Ishikawa (cell line): ENCODE results near the gene FASTKD1.

ENCODE experiments used
- CEBPB ChIP-seq: IDR thresholded peaks from 2 replicates; pipeline ENCODE4 v1.6.1; 2012
- CREB1 ChIP-seq: IDR thresholded peaks from 2 replicates; pipeline ENCODE4 v1.6.1; 2012; ENCODE audit warnings: low read depth
- EGR1 ChIP-seq: IDR thresholded peaks from 2 replicates; pipeline ENCODE4 v1.6.1; 2012
- EP300 ChIP-seq: IDR thresholded peaks from 2 replicates; pipeline ENCODE4 v1.6.1; 2012; ENCODE audit warnings: borderline replicate concordance
- FOXM1 ChIP-seq: IDR thresholded peaks from 2 replicates; pipeline ENCODE4 v1.6.1; 2012; ENCODE audit warnings: low read depth, borderline replicate concordance
- NFIC ChIP-seq: IDR thresholded peaks from 2 replicates; pipeline ENCODE4 v1.6.1; 2012
- RAD21 ChIP-seq: IDR thresholded peaks from 2 replicates; pipeline ENCODE4 v1.6.1; 2012; ENCODE audit warnings: low read depth
- TAF1 ChIP-seq: IDR thresholded peaks from 2 replicates; pipeline ENCODE4 v1.6.1; 2012; ENCODE audit warnings: low read depth, mild to moderate bottlenecking
- TCF12 ChIP-seq: IDR thresholded peaks from 2 replicates; pipeline ENCODE4 v1.6.1; 2012; ENCODE audit warnings: low read depth
- TEAD4 ChIP-seq: IDR thresholded peaks from 2 replicates; pipeline ENCODE4 v1.6.1; 2012
- YY1 ChIP-seq: IDR thresholded peaks from 2 replicates; pipeline ENCODE4 v1.6.1; 2012; ENCODE audit warnings: low read depth
- ZBTB7A ChIP-seq: IDR thresholded peaks from 2 replicates; pipeline ENCODE4 v1.6.1; 2012; ENCODE audit warnings: low read depth
- TF ChIP-seq, protein P1 (sequence below): IDR thresholded peaks from 2 replicates; pipeline ENCODE4 v1.6.1; 2012
- TF ChIP-seq, protein P2 (sequence below): IDR thresholded peaks from 2 replicates; pipeline ENCODE4 v1.6.1; 2012
- TF ChIP-seq, protein P3 (sequence below): IDR thresholded peaks from 2 replicates; pipeline ENCODE4 v1.6.1; 2012; ENCODE audit warnings: low read depth, mild to moderate bottlenecking

FASTKD1 gene

DNA sequence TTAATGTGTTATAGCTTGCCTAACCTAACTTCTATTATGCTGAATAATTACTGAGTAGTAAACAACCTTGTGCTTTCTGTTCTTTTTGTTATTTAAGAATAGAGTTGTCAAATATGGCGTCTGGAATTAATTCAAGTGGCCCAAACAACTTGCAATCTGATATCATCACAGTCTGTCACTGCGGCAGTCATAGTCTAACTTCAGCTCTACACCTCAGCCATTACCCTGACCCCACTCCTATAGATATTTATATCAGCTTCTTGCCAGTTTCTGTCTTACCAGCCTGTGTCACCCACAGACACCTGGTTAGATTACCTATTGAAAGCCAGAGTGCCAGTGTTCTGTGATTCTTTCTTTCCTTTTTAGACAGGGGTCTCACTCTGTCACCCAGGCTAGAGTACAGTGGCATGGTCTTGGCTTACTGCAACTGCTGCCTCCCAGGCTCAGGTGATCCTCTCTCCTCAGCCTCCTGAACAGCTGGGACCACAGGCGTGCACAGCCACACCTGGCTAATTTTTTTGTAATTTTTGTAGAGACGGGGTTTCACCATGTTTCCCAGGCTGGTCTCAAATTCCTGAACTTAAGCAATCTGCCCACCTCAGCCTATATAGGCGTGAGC, 78.2 kb downstream of the FASTKD1 start:
- no peak for TF ChIP-seq ZBTB7A
- TF ChIP-seq, protein P1, sequence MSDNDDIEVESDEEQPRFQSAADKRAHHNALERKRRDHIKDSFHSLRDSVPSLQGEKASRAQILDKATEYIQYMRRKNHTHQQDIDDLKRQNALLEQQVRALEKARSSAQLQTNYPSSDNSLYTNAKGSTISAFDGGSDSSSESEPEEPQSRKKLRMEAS, result no peak
- TF ChIP-seq EGR1, result no peak
- TF ChIP-seq RAD21, result no peak
- TF ChIP-seq NFIC, result no peak
- TF ChIP-seq FOXM1, result no peak
- no peak for TF ChIP-seq YY1

GRCh38 chr2:169493360-169493759, 80.3 kb downstream of the FASTKD1 start:
- TF ChIP-seq YY1 (no peak), ZBTB7A (no peak), EGR1 (no peak), TAF1 (no peak), NFIC (no peak), TEAD4 (no peak), EP300 (no peak), FOXM1 (no peak), TCF12 (no peak), RAD21 (no peak), CEBPB (no peak), CREB1 (no peak)
- TF ChIP-seq, protein P2, sequence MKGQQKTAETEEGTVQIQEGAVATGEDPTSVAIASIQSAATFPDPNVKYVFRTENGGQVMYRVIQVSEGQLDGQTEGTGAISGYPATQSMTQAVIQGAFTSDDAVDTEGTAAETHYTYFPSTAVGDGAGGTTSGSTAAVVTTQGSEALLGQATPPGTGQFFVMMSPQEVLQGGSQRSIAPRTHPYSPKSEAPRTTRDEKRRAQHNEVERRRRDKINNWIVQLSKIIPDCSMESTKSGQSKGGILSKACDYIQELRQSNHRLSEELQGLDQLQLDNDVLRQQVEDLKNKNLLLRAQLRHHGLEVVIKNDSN, result no peak
- TF ChIP-seq, protein P1, result no peak
- TF ChIP-seq, protein P3, sequence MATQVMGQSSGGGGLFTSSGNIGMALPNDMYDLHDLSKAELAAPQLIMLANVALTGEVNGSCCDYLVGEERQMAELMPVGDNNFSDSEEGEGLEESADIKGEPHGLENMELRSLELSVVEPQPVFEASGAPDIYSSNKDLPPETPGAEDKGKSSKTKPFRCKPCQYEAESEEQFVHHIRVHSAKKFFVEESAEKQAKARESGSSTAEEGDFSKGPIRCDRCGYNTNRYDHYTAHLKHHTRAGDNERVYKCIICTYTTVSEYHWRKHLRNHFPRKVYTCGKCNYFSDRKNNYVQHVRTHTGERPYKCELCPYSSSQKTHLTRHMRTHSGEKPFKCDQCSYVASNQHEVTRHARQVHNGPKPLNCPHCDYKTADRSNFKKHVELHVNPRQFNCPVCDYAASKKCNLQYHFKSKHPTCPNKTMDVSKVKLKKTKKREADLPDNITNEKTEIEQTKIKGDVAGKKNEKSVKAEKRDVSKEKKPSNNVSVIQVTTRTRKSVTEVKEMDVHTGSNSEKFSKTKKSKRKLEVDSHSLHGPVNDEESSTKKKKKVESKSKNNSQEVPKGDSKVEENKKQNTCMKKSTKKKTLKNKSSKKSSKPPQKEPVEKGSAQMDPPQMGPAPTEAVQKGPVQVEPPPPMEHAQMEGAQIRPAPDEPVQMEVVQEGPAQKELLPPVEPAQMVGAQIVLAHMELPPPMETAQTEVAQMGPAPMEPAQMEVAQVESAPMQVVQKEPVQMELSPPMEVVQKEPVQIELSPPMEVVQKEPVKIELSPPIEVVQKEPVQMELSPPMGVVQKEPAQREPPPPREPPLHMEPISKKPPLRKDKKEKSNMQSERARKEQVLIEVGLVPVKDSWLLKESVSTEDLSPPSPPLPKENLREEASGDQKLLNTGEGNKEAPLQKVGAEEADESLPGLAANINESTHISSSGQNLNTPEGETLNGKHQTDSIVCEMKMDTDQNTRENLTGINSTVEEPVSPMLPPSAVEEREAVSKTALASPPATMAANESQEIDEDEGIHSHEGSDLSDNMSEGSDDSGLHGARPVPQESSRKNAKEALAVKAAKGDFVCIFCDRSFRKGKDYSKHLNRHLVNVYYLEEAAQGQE, result no peak

- TF ChIP-seq EGR1, result no peak
- TF ChIP-seq, protein P3, result no peak
These were observed 82.3 kb downstream of the FASTKD1 start for GRCh38 chr2:169491378-169491777.

- TF ChIP-seq, protein P3, result no peak
These were observed 82.8 kb downstream of the FASTKD1 start for GRCh38 chr2:169490834-169491233.

- TF ChIP-seq, protein P1, result no peak
- TF ChIP-seq EP300 (no peak), CEBPB (no peak), TEAD4 (no peak), CREB1 (no peak)
These were observed 87.2 kb downstream of the FASTKD1 start for GRCh38 chr2:169486487-169486886.

- TF ChIP-seq TCF12 (no peak), TEAD4 (no peak), TAF1 (no peak)
These were observed 88.0 kb downstream of the FASTKD1 start for GRCh38 chr2:169485650-169486138.
